Keratinocyte (primary cell): ENCODE data around the gene NSUN4. TPM values are rescaled to one million over a fixed set of nuclear protein-coding genes. Genes with fewer than 3 reads are reported as not detected.

Experiments
- DNase-seq: peaks from one replicate; pipeline ENCODE4 v3.0.0-alpha.2; 2011; ENCODE audit warnings: low read depth, missing footprints, low spot score
- FAIRE-seq: peaks from 2 replicates; lab custom pipeline; 2011; peaks lifted over from hg19 to GRCh38; lab: Jason Lieb, UNC
- H2AFZ ChIP-seq: 2 replicates; pipeline ENCODE4 v1.6.0; 2012; ENCODE audit warnings: low read length, control low read depth, inconsistent platforms; ENCODE audit not compliant: control insufficient read depth
- H3K27ac ChIP-seq: 2 replicates; pipeline ENCODE4 v1.5.1; 2011; ENCODE audit warnings: low read length; ENCODE audit not compliant: control insufficient read depth, insufficient read depth
- H3K27me3 ChIP-seq: 3 replicates; pipeline ENCODE4 v1.6.0; 2011; ENCODE audit warnings: low read length; ENCODE audit not compliant: control insufficient read depth, insufficient read depth; ENCODE audit errors: extremely low read depth
- H3K36me3 ChIP-seq, 2 experiments: 2 replicates in 1 of 2; 3 replicates in 1 of 2; pipeline ENCODE4 v1.5.1; 2011; ENCODE audit warnings: low read length in 2 of 2, mild to moderate bottlenecking in 1 of 2; ENCODE audit not compliant: control insufficient read depth in 2 of 2, insufficient read depth in 2 of 2; ENCODE audit errors: extremely low read depth in 1 of 2
- H3K4me1 ChIP-seq: 3 replicates; pipeline ENCODE4 v1.5.1; 2011; ENCODE audit warnings: low read length; ENCODE audit not compliant: control insufficient read depth, insufficient read depth; ENCODE audit errors: extremely low read depth
- H3K4me2 ChIP-seq: 3 replicates; pipeline ENCODE4 v1.6.0; 2011; ENCODE audit warnings: low read depth, low read length; ENCODE audit not compliant: control insufficient read depth, insufficient read depth; ENCODE audit errors: extremely low read depth
- H3K4me3 ChIP-seq, 3 experiments: fragments of 200-600 bp in 1 of 3; sonication (generic) in 1 of 3; 2 replicates in 2 of 3; 3 replicates in 1 of 3; pipeline ENCODE4 v1.5.1; 2011 to 2016; ENCODE audit warnings: low read length in 3 of 3, mild to moderate bottlenecking in 3 of 3, control low read depth in 2 of 3, inconsistent platforms in 1 of 3, low read depth in 1 of 3, mixed read lengths in 1 of 3, mixed run types in 1 of 3, moderate library complexity in 1 of 3; ENCODE audit not compliant: control insufficient read depth in 2 of 3, insufficient read depth in 2 of 3; ENCODE audit errors: extremely low read depth in 1 of 3
- H3K79me2 ChIP-seq: 2 replicates; pipeline ENCODE4 v1.6.0; 2012; ENCODE audit warnings: low read length; ENCODE audit not compliant: control insufficient read depth, insufficient read depth
- H3K9ac ChIP-seq: 3 replicates; pipeline ENCODE4 v1.6.0; 2011; ENCODE audit warnings: low read length; ENCODE audit not compliant: control insufficient read depth, insufficient read depth; ENCODE audit errors: extremely low read depth
- H3K9me1 ChIP-seq: 3 replicates; pipeline ENCODE4 v1.6.0; 2011; ENCODE audit warnings: low read length; ENCODE audit not compliant: control insufficient read depth, insufficient read depth; ENCODE audit errors: extremely low read depth
- H3K9me3 ChIP-seq: 2 replicates; pipeline ENCODE4 v1.5.1; 2012; ENCODE audit warnings: low read depth, low read length; ENCODE audit not compliant: control insufficient read depth
- H4K20me1 ChIP-seq: 3 replicates; pipeline ENCODE4 v1.6.0; 2011; ENCODE audit warnings: low read length; ENCODE audit not compliant: control insufficient read depth, insufficient read depth; ENCODE audit errors: extremely low read depth
- EZH2 ChIP-seq: IDR thresholded peaks from one replicate; pipeline ENCODE4 v1.6.1; 2012; ENCODE audit warnings: inconsistent platforms, mild to moderate bottlenecking, low read length, moderate library complexity
- dilution Hi-C: fragments of 300-500 bp; cut with MboI; formaldehyde crosslinking; loops from one replicate; pipeline ENCODE4 v1.7.0; 2020; ENCODE audit warnings: low sequenced_read_pairs; ENCODE audit not compliant: extremely low pct_ligation_motif_present
- polyA plus RNA-seq, 5 experiments: library from polyadenylated mRNA; depleted of rRNA in 3 of 5; stranded (reverse) in 3 of 5; stranded (forward) in 1 of 5; unstranded in 1 of 5; fragments of >200 nt; gene quantifications; 1 replicate in 1 of 5; 2 replicates in 3 of 5; 3 replicates in 1 of 5; pipeline versions ENCODE4 v1.2.1 to v1.2.3, GENCODE V29; 2011 to 2012; ENCODE audit warnings: missing spikeins in 2 of 5, low read depth in 1 of 5, low replicate concordance in 1 of 5
- TF ChIP-seq, protein P1 (sequence below), 3 experiments: IDR thresholded peaks in 1 of 3; conservative IDR thresholded peaks in 1 of 3; optimal IDR thresholded peaks in 1 of 3; 2 replicates in 2 of 3; 3 replicates in 1 of 3; pipeline versions ENCODE3 to v1.5.1; 2011; ENCODE audit warnings: low read length in 3 of 3, mild to moderate bottlenecking in 3 of 3, moderate library complexity in 2 of 3, control low read depth in 1 of 3, inconsistent platforms in 1 of 3; ENCODE audit not compliant: insufficient read depth in 2 of 3; ENCODE audit errors: extremely low read depth in 1 of 3

Gene NSUN4
- polyA plus RNA-seq, 1 donor (not counting 4 experiments of a cell fraction or from before 2014, with no cell fraction given): 26.3 TPM

DNA sequence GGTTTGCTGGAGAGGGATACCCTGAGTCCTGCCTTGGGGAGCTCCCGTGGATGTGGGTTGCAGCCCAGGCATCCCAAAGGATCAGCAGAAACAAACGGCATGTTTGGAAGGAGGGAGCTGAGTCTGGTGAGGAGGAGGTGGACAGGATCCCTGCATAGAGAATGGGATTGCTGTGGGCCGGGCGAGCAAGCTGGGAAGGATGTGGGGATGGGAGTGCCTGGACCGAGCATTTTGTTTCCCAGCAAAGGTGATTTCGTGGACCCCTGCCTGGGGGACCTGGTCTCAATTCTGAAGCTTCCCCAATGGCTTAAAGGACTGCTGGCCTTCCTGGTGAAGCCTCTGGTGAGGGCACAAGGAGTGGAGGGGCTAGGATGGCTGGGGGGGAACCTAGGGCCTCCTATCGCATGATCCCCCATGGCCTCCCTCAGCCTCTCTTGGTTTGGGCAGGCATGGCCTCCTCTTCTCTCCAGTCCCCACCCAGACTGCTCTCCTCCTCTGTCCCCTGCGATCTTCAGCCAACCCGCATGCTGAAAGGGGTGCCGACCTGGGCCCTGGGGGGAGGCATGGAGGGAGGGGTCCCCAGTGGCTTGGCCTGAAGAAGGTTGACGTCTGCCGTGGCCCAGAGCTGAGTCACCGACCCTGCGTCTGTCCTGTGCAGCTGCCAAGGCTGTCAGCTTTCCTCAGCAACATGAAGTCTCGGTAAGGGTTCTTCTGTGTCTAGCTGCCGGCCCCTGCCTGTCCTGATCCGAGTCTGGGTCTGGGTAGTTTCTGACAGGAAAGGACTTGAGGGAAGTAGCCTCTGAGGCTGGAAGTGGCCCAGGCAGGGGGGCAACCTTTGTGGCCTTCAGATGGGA lies 69.8 kb downstream of the NSUN4 start:
- H3K79me2 ChIP-seq: no peaks in the 10 kb centered on the region
- H3K36me3 ChIP-seq: peaks cover 0 to 1% of the 10 kb centered on the region in 2 experiments
- H3K4me3 ChIP-seq: no peak overlapping the region
- no peak overlapping the region for H3K27ac ChIP-seq
- no peak overlapping the region for H2AFZ ChIP-seq
- H3K4me2 ChIP-seq: no peak overlapping the region
- H3K9me1 ChIP-seq: no peaks in the 10 kb centered on the region
- no peaks in the 10 kb centered on the region for H3K4me1 ChIP-seq
- DNase-seq (no peak), FAIRE-seq (no peak)
- H3K27me3 ChIP-seq: no peaks in the 10 kb centered on the region
- H4K20me1 ChIP-seq: no peaks in the 10 kb centered on the region
- no peak for TF ChIP-seq EZH2
- TF ChIP-seq, protein P1, sequence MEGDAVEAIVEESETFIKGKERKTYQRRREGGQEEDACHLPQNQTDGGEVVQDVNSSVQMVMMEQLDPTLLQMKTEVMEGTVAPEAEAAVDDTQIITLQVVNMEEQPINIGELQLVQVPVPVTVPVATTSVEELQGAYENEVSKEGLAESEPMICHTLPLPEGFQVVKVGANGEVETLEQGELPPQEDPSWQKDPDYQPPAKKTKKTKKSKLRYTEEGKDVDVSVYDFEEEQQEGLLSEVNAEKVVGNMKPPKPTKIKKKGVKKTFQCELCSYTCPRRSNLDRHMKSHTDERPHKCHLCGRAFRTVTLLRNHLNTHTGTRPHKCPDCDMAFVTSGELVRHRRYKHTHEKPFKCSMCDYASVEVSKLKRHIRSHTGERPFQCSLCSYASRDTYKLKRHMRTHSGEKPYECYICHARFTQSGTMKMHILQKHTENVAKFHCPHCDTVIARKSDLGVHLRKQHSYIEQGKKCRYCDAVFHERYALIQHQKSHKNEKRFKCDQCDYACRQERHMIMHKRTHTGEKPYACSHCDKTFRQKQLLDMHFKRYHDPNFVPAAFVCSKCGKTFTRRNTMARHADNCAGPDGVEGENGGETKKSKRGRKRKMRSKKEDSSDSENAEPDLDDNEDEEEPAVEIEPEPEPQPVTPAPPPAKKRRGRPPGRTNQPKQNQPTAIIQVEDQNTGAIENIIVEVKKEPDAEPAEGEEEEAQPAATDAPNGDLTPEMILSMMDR (optimal IDR thresholded peaks at IDR 0.05 in 1 of 3, IDR thresholded peaks at IDR 0.05 in 1 of 3, conservative IDR thresholded peaks at IDR 0.05 in 1 of 3; ENCODE audit: extremely low read depth in 1 of 3, insufficient read depth in 2 of 3, low read length in 3 of 3): no peak
- dilution Hi-C loops: no loop called here
- no peak overlapping the region for H3K9ac ChIP-seq
- H3K9me3 ChIP-seq: no peaks in the 10 kb centered on the region

DNA sequence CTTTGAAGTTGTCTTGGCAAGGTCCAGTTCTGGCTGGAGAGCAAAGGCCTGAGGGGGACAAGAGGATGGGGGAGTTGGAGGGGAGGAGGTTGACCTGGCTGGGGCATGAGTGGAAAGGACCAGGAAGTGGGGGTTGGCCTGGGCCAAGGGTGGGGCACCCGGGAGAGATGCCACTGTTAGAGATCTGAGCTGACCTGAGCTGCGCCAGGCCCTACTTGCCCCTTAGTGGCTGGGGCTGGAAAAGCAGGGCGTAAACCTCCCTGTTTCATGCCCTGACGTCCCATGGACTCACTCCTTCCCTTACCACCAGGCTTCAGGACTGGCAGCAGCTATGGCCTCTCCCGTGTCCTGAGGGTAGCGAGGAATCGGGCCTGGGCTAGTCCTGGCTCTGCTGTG lies 70.4 kb downstream of the NSUN4 start:
- no peak overlapping the region for H3K27ac ChIP-seq
- H3K27me3 ChIP-seq: no peaks in the 10 kb centered on the region
- H3K9ac ChIP-seq: no peak overlapping the region
- H4K20me1 ChIP-seq: no peaks in the 10 kb centered on the region
- no peak overlapping the region for H2AFZ ChIP-seq
- no peak for TF ChIP-seq EZH2
- TF ChIP-seq, protein P1 (optimal IDR thresholded peaks at IDR 0.05 in 1 of 3, IDR thresholded peaks at IDR 0.05 in 1 of 3, conservative IDR thresholded peaks at IDR 0.05 in 1 of 3; ENCODE audit: extremely low read depth in 1 of 3, insufficient read depth in 2 of 3, low read length in 3 of 3): peak in 1 of 3 experiments; percentile 19
- FAIRE-seq (no peak), DNase-seq (no peak)
- H3K4me3 ChIP-seq: no peak overlapping the region
- no peaks in the 10 kb centered on the region for H3K9me1 ChIP-seq
- no peaks in the 10 kb centered on the region for H3K4me1 ChIP-seq
- no peaks in the 10 kb centered on the region for H3K79me2 ChIP-seq
- dilution Hi-C loops: no loop called here
- no peaks in the 10 kb centered on the region for H3K9me3 ChIP-seq
- H3K36me3 ChIP-seq: peaks cover 0 to 1% of the 10 kb centered on the region in 2 experiments
- H3K4me2 ChIP-seq: no peak overlapping the region

Other genes with a start within 250 kb of the NSUN4 start
- gene PIK3R3, start 208.2 kb upstream of the NSUN4 start, polyA plus RNA-seq: 6.8 to 11.9 TPM (median 11.7 TPM) in 3 replicates
- gene TSPAN1, start 165.7 kb upstream of the NSUN4 start, polyA plus RNA-seq: 312 to 376 TPM (median 362 TPM) in 3 replicates
- not detected in 3 replicates for gene P3R3URF, start 164.3 kb upstream of the NSUN4 start, polyA plus RNA-seq
- 49.6 to 64.6 TPM (median 60.9 TPM) in 3 replicates for gene POMGNT1, start 142.4 kb upstream of the NSUN4 start, polyA plus RNA-seq
- 3.5 to 4.5 TPM (median 4.1 TPM) in 3 replicates for gene LURAP1, start 137.5 kb upstream of the NSUN4 start, polyA plus RNA-seq
- gene RAD54L, start 93.0 kb upstream of the NSUN4 start, polyA plus RNA-seq: 0.42 to 5.1 TPM (median 3.8 TPM) in 3 replicates
- 51.2 to 77.6 TPM (median 70.8 TPM) in 3 replicates for gene LRRC41, start 37.2 kb upstream of the NSUN4 start, polyA plus RNA-seq
- gene UQCRH, start 37.1 kb upstream of the NSUN4 start, polyA plus RNA-seq: 650 to 970 TPM (median 720 TPM) in 3 replicates
- gene FAAH, start 53.5 kb downstream of the NSUN4 start, polyA plus RNA-seq: 5.3 to 8.5 TPM (median 5.4 TPM) in 3 replicates
- gene DMBX1, start 149.0 kb downstream of the NSUN4 start, polyA plus RNA-seq: not detected in 3 replicates
- gene KNCN, start 210.8 kb downstream of the NSUN4 start, polyA plus RNA-seq: not detected in 3 replicates